Measurements from ENCODE around the gene KRTAP29-1. TPM values are rescaled to one million over a fixed set of nuclear protein-coding genes. Genes with fewer than 3 reads are reported as not detected.

The KRTAP29-1 gene
- total RNA-seq, 3 donors from 2014 or later, result not detected

- intact Hi-C loops (cut with DNase I; ENCODE audit: low total_unique reads), result no loop called here
These were observed 43.3 kb upstream of the KRTAP29-1 start for GRCh38 chr17:41345992-41346391.

DNA sequence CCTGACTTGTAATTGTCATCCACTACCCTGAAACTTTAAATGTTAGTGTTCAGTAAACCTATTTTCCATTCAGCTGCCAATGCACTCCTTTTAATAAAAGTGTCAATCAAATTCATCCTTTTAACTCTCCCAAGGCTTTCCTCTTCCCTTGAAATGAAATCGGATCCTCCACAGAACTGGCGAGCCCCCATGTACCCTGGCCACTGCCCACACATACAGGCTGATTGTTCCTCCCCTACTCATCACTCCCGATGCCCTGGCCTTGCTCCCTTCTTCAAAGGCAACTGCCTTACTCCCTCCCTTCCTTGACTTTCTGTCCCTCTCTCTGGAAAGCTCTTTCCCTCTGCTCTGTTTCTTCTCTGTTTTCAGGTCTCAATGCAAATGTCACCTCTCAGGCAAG, 40.4 kb upstream of the KRTAP29-1 start:
- Histone ChIP-seq H3K27ac (no peak overlapping the region), H3K4me3 (no peak overlapping the region), H3K27me3 (no peaks in the 10 kb centered on the region), H3K9me3 (peaks cover 7 to 17% of the 10 kb centered on the region in 2 donors), H3K4me1 (peaks cover 0 to 14% of the 10 kb centered on the region in 2 donors), H3K36me3 (no peaks in the 10 kb centered on the region)
- DNase-seq (ENCODE audit: low spot score in 2 of 2), result no peak
- intact Hi-C loops (cut with DNase I; ENCODE audit: low total_unique reads), result no loop called here
- TF ChIP-seq, protein P1, sequence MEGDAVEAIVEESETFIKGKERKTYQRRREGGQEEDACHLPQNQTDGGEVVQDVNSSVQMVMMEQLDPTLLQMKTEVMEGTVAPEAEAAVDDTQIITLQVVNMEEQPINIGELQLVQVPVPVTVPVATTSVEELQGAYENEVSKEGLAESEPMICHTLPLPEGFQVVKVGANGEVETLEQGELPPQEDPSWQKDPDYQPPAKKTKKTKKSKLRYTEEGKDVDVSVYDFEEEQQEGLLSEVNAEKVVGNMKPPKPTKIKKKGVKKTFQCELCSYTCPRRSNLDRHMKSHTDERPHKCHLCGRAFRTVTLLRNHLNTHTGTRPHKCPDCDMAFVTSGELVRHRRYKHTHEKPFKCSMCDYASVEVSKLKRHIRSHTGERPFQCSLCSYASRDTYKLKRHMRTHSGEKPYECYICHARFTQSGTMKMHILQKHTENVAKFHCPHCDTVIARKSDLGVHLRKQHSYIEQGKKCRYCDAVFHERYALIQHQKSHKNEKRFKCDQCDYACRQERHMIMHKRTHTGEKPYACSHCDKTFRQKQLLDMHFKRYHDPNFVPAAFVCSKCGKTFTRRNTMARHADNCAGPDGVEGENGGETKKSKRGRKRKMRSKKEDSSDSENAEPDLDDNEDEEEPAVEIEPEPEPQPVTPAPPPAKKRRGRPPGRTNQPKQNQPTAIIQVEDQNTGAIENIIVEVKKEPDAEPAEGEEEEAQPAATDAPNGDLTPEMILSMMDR (IDR thresholded peaks at IDR 0.05), result no peak
- TF ChIP-seq POLR2AphosphoS5 (IDR thresholded peaks at IDR 0.05), result no peak
- no peak for TF ChIP-seq POLR2A (IDR thresholded peaks at IDR 0.05)

More at GRCh38 chr17:41345992-41346391, 43.3 kb upstream of the KRTAP29-1 start:
- Histone ChIP-seq H3K27me3 (no peaks in the 10 kb centered on the region), H3K4me3 (no peak overlapping the region), H3K27ac (peak overlapping the region; percentile 27 to 54), H3K4me1 (peaks cover 0 to 7% of the 10 kb centered on the region in 2 donors), H3K9me3 (peaks cover 7 to 17% of the 10 kb centered on the region in 2 donors), H3K36me3 (no peaks in the 10 kb centered on the region)
- DNase-seq (ENCODE audit: low spot score in 2 of 2), result no peak
- no peak for TF ChIP-seq POLR2A (IDR thresholded peaks at IDR 0.05)
- TF ChIP-seq POLR2AphosphoS5 (IDR thresholded peaks at IDR 0.05), result no peak
- TF ChIP-seq, protein P1 (IDR thresholded peaks at IDR 0.05), result no peak

DNA sequence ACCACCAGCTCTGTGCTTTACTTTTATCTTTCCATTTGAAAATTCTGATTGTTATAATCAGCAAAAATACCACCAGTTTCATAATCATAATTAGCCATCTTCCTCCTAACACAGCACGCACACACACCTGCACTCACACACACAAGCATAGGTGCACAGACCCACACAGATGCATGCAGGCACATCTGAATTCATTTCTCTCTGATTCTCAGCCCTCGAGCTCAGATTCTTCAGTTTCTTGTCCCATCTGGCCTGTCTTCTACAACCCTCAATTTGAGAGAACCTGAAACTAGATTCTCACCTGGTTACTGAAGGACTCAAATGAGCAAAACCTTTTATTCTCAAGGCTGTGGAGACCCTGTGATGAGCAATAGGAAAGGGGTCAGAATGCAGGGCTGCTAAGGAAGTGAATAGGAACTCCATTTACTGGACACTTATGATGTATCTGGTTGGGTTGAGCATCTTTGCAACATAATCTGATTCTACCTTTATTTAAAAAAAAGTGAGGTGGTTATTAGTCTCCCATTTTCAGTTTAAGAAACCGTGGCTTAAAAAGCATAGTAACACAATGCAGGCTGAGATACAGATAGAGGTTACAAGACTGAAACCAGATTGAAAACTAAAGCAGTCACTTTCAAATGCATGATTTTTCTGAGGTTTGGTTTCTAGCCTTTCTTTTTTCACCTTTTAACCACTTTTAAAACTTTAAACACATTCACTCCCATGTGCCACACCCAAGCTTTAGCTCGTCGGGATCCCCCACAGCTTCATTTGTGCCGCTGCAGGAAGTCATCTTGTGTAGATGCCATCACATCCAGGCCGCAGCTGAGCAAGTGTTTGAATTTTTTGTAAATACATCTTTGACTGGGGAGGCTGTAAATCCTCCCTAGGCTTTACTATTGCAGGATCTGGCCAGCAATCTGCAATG, 38.5 kb upstream of the KRTAP29-1 start:
- H3K4me3 ChIP-seq, result no peak overlapping the region
- intact Hi-C loops (cut with DNase I; ENCODE audit: low total_unique reads), result no loop called here
- H3K27ac ChIP-seq, result peak overlapping the region in 1 of 2 donors; percentile 80
- no peak for DNase-seq (ENCODE audit: low spot score in 2 of 2)
- no peaks in the 10 kb centered on the region for H3K36me3 ChIP-seq
- peaks cover 7 to 17% of the 10 kb centered on the region in 2 donors for H3K9me3 ChIP-seq
- H3K27me3 ChIP-seq, result no peaks in the 10 kb centered on the region
- TF ChIP-seq POLR2A (IDR thresholded peaks at IDR 0.05) (no peak), POLR2AphosphoS5 (IDR thresholded peaks at IDR 0.05) (no peak)
- TF ChIP-seq, protein P1 (IDR thresholded peaks at IDR 0.05), result no peak
- H3K4me1 ChIP-seq, result peaks cover 0 to 14% of the 10 kb centered on the region in 2 donors

DNA sequence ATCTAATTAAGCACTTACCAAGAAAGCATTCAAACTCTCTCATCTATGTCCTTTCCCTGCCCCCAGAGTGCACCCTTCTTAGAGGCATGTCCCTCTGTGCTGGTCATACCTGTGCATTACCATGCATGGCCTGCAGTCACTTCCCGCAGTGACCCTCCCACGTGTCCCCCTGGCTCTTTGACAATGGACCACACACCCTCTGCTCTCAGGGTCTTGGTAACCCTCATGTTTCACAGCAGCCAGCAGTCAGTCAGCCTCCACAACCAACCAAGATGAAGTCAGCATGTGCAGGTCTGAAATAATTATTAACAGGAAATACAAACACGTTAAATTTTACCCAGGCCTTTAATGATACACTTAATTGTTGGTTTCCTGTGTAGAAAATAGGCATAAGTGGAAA, 37.8 kb upstream of the KRTAP29-1 start:
- DNase-seq (ENCODE audit: low spot score in 2 of 2), result no peak
- TF ChIP-seq, protein P1 (IDR thresholded peaks at IDR 0.05), result no peak
- TF ChIP-seq POLR2AphosphoS5 (IDR thresholded peaks at IDR 0.05) (no peak), POLR2A (IDR thresholded peaks at IDR 0.05) (no peak)

DNA sequence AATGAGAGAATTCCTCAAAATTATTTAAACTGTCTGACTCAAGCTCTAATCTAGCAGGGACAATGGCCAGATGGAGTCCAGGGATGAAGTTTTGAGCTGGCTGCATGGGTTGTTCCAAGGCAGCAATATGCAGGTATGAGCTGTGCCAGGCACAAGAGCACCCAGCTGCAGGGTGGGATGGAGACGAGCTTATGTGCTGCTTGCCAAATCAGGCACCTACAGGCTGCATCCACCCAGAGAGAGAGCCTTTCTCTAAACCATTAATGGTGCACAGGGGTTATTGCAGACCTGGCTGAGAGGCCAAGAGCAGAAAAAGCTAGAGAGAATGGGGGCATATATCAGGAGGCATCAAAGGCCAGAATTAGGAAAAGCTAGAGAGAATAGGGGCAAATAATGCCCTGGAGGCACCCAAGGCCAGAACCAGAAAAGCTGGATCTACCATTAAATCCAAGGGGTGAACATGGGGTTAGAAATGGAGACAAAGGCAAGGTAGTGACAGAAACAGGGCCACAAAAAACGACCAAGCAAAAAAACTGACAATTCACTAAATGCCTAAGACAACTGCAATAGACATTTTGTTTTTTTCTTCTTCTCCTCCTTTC, 37.0 kb upstream of the KRTAP29-1 start:
- intact Hi-C loops (cut with DNase I; ENCODE audit: low total_unique reads), result no loop called here
- Histone ChIP-seq H3K27me3 (no peaks in the 10 kb centered on the region), H3K4me3 (no peak overlapping the region), H3K9me3 (peaks cover 7 to 17% of the 10 kb centered on the region in 2 donors), H3K36me3 (no peaks in the 10 kb centered on the region), H3K27ac (peak overlapping the region; percentile 65 to 80), H3K4me1 (peaks cover 0 to 7% of the 10 kb centered on the region in 2 donors)
- no peak for TF ChIP-seq POLR2AphosphoS5 (IDR thresholded peaks at IDR 0.05)
- DNase-seq (ENCODE audit: low spot score in 2 of 2), result no peak

More for the DNA sequence above, 37.8 kb upstream of the KRTAP29-1 start:
- peak overlapping the region; percentile 65 to 80 for H3K27ac ChIP-seq
- peaks cover 7 to 17% of the 10 kb centered on the region in 2 donors for H3K9me3 ChIP-seq
- H3K4me3 ChIP-seq, result no peak overlapping the region
- H3K36me3 ChIP-seq, result no peaks in the 10 kb centered on the region
- H3K4me1 ChIP-seq, result peaks cover 0 to 9% of the 10 kb centered on the region in 2 donors
- intact Hi-C loops (cut with DNase I; ENCODE audit: low total_unique reads), result no loop called here
- no peaks in the 10 kb centered on the region for H3K27me3 ChIP-seq
